A673 (cell line): ENCODE measurements around the gene USP15. TPM values are rescaled to one million over a fixed set of nuclear protein-coding genes. Genes with fewer than 3 reads are reported as not detected.

Source experiments
- BruUV-seq: library from RNA; stranded (reverse); fragments of 400-500 nt; replicated peaks from 2 replicates; lab custom pipeline; 2021; lab: Mats Ljungman, UMichigan
- CTCF ChIA-PET: fragments of 300-600 bp; sonication (Branson Sonifier 250); formaldehyde crosslinking; loops from one replicate; lab custom pipeline; 2022; ENCODE audit warnings: antibody characterized with exemption; lab: Charles Lee
- POLR2A ChIA-PET: fragments of 300-600 bp; sonication (Branson Sonifier 250); formaldehyde crosslinking; loops from one replicate; lab custom pipeline; 2022; ENCODE audit warnings: antibody characterized with exemption; ENCODE audit not compliant: low non-redundant PET; lab: Charles Lee
- DNase-seq: peaks from one replicate; pipeline ENCODE4 v3.0.0-alpha.2; 2015; ENCODE audit warnings: low spot score
- H3K27ac ChIP-seq: fragments of 200-600 bp; sonication (generic); 2 replicates; pipeline ENCODE4 v1.5.1; 2016; ENCODE audit warnings: mixed run types, low read depth, mild to moderate bottlenecking, mixed read lengths, antibody characterized with exemption, low read length; ENCODE audit not compliant: poor library complexity, severe bottlenecking
- H3K27me3 ChIP-seq: fragments of 200-600 bp; sonication (generic); replicated peaks from 2 replicates; pipeline ENCODE4 v1.6.1; 2017; ENCODE audit warnings: mixed run types, low read depth, mild to moderate bottlenecking, mixed read lengths, antibody characterized with exemption, low read length; ENCODE audit not compliant: insufficient read depth, poor library complexity
- H3K36me3 ChIP-seq: fragments of 200-600 bp; sonication (generic); 2 replicates; pipeline ENCODE4 v1.6.1; 2016; ENCODE audit warnings: mixed run types, mild to moderate bottlenecking, mixed read lengths, antibody characterized with exemption, low read length; ENCODE audit not compliant: insufficient read depth, poor library complexity, severe bottlenecking
- H3K4me1 ChIP-seq: fragments of 200-600 bp; sonication (generic); 2 replicates; pipeline ENCODE4 v1.6.1; 2017; ENCODE audit warnings: mixed run types, mild to moderate bottlenecking, mixed read lengths, antibody characterized with exemption, low read length; ENCODE audit not compliant: insufficient read depth, poor library complexity, severe bottlenecking
- H3K4me3 ChIP-seq: fragments of 200-600 bp; sonication (generic); 2 replicates; pipeline ENCODE4 v1.5.1; 2016; ENCODE audit warnings: low read depth, mixed run types, mild to moderate bottlenecking, mixed read lengths, low read length; ENCODE audit not compliant: poor library complexity, severe bottlenecking
- H3K9me3 ChIP-seq: fragments of 200-600 bp; sonication (generic); 2 replicates; pipeline ENCODE4 v1.6.1; 2016; ENCODE audit warnings: mixed run types, low read depth, mild to moderate bottlenecking, mixed read lengths, antibody characterized with exemption, low read length; ENCODE audit not compliant: poor library complexity, severe bottlenecking
- CTCF ChIP-seq: fragments of 300-800, 200-600 bp; sonication (generic); conservative IDR thresholded peaks from 2 replicates; pipeline ENCODE4 v1.5.1; 2017; ENCODE audit warnings: low read depth, mild to moderate bottlenecking, antibody characterized with exemption, low read length, moderate library complexity, mixed read lengths
- EZH2 ChIP-seq: fragments of 200-600 bp; sonication (generic); IDR thresholded peaks from 2 replicates; pipeline ENCODE4 v1.6.1; 2017; ENCODE audit warnings: borderline replicate concordance, low read depth, mild to moderate bottlenecking, mixed read lengths, antibody characterized with exemption, low read length; ENCODE audit not compliant: poor library complexity, severe bottlenecking
- intact Hi-C: fragments of 100-400 bp; cut with micrococcal nuclease; formaldehyde crosslinking; loops from one replicate; pipeline ENCODE4 v1.10.0; 2022; ENCODE audit not compliant: unreplicated experiment
- total RNA-seq: library from RNA; stranded (reverse); gene quantifications from 2 replicates; pipeline ENCODE4 v1.2.3, GENCODE V29; 2021

Gene USP15
- total RNA-seq, 1 experiment from 2014 or later, result 61.7 TPM

GRCh38 chr12:62294378-62294777, 34.2 kb downstream of the USP15 start:
- POLR2A ChIA-PET, result no interaction called here
- H3K9me3 ChIP-seq, result peaks cover 16% of the 10 kb centered on the region
- H3K4me1 ChIP-seq, result peaks cover 9% of the 10 kb centered on the region
- no peak overlapping the region for H3K27ac ChIP-seq
- no peaks in the 10 kb centered on the region for H3K27me3 ChIP-seq
- H3K36me3 ChIP-seq, result peaks cover 11% of the 10 kb centered on the region
- no peak overlapping the region for H3K4me3 ChIP-seq
- BruUV-seq, result no TSS peak
- TF ChIP-seq CTCF (no peak), EZH2 (no peak)
- intact Hi-C loops, result no loop called here
- CTCF ChIA-PET, result no interaction called here
- DNase-seq, result no peak

- peaks cover 9% of the 10 kb centered on the region for H3K4me1 ChIP-seq
- no peak for TF ChIP-seq EZH2
- TF ChIP-seq CTCF, result no peak
- peaks cover 2% of the 10 kb centered on the region for H3K9me3 ChIP-seq
- no peaks in the 10 kb centered on the region for H3K27me3 ChIP-seq
- DNase-seq, result no peak
- no peak overlapping the region for H3K4me3 ChIP-seq
- CTCF ChIA-PET, result no interaction called here
- intact Hi-C loops, result no loop called here
- POLR2A ChIA-PET, result no interaction called here
- H3K36me3 ChIP-seq, result peaks cover 11% of the 10 kb centered on the region
- no peak overlapping the region for H3K27ac ChIP-seq
- BruUV-seq, result no TSS peak
Observed at GRCh38 chr12:62296001-62296400, 35.8 kb downstream of the USP15 start.

- ChIA-PET CTCF (no interaction called here), POLR2A (no interaction called here)
- TF ChIP-seq CTCF (no peak), EZH2 (no peak)
- no peak overlapping the region for H3K4me3 ChIP-seq
- DNase-seq, result no peak
- H3K9me3 ChIP-seq, result no peaks in the 10 kb centered on the region
- BruUV-seq, result no TSS peak
- intact Hi-C loops, result no loop called here
- H3K4me1 ChIP-seq, result peaks cover 5% of the 10 kb centered on the region
- H3K27me3 ChIP-seq, result no peaks in the 10 kb centered on the region
- peaks cover 11% of the 10 kb centered on the region for H3K36me3 ChIP-seq
- H3K27ac ChIP-seq, result no peak overlapping the region
Observed at GRCh38 chr12:62297321-62297720, 37.1 kb downstream of the USP15 start.
